CD4-positive, alpha-beta T cell (primary cell): ENCODE data around the gene C20orf96. TPM values are rescaled to one million over a fixed set of nuclear protein-coding genes. Genes with fewer than 3 reads are reported as not detected.
A peak's percentile ranks its signal among the peaks of the same experiment; 100 is the strongest.

Source experiments
- ATAC-seq: fragments of 200-7000 bp; cut with Tn5 transposase; one replicate; pipeline ENCODE4 v1.10.0; 2022; ENCODE audit warnings: mild to moderate bottlenecking; ENCODE audit not compliant: poor library complexity
- CTCF ChIA-PET: fragments of 350-600 bp; sonication (Branson Sonifier 250); formaldehyde crosslinking; loops from one replicate; lab custom pipeline; 2021; ENCODE audit warnings: antibody characterized with exemption, inconsistent platforms; lab: Charles Lee
- POLR2A ChIA-PET: fragments of 350-600 bp; sonication (Branson Sonifier 250); formaldehyde crosslinking; loops from one replicate; lab custom pipeline; 2021; ENCODE audit warnings: antibody characterized with exemption, inconsistent platforms; lab: Charles Lee
- DNase-seq, 14 experiments: peaks; one replicate each; pipeline ENCODE4 v3.0.0-alpha.2; 2013 to 2020; ENCODE audit warnings: mixed read lengths in 2 of 14
- H3K27ac ChIP-seq, 2 donors: one replicate each; pipeline versions ENCODE4 v1.5.1 to v1.7.0; 2013; ENCODE audit warnings: low read length in 2 of 2, low read depth in 1 of 2, mild to moderate bottlenecking in 1 of 2
- H3K27me3 ChIP-seq, 2 experiments: 1 replicate in 1 of 2; 2 replicates in 1 of 2; pipeline versions ENCODE4 v1.6.1 to v1.7.0; 2013; ENCODE audit warnings: low read length in 2 of 2, control low read depth in 1 of 2, mild to moderate bottlenecking in 1 of 2, moderate library complexity in 1 of 2; ENCODE audit not compliant: insufficient read depth in 2 of 2, control insufficient read depth in 1 of 2
- H3K36me3 ChIP-seq: one replicate; pipeline ENCODE4 v1.6.1; 2013; ENCODE audit warnings: low read length, control low read depth; ENCODE audit not compliant: insufficient read depth
- H3K4me1 ChIP-seq: one replicate; pipeline ENCODE4 v1.6.1; 2013; ENCODE audit warnings: low read length, control low read depth; ENCODE audit not compliant: insufficient read depth
- H3K4me3 ChIP-seq: one replicate; pipeline ENCODE4 v1.5.1; 2013; ENCODE audit warnings: mild to moderate bottlenecking, low read length, moderate library complexity
- H3K9me3 ChIP-seq, 2 experiments: 1 replicate in 1 of 2; 2 replicates in 1 of 2; pipeline versions ENCODE4 v1.6.1 to v1.7.0; 2013; ENCODE audit warnings: low read length in 2 of 2, mild to moderate bottlenecking in 2 of 2, control low read depth in 1 of 2, moderate library complexity in 1 of 2; ENCODE audit not compliant: control insufficient read depth in 1 of 2, insufficient read depth in 1 of 2
- H3K27ac Mint-ChIP-seq: one replicate; pipeline ENCODE4 v1.8.0; 2020; ENCODE audit warnings: mixed read lengths
- H3K27me3 Mint-ChIP-seq: one replicate; pipeline ENCODE4 v1.8.0; 2021; ENCODE audit warnings: mixed read lengths
- H3K36me3 Mint-ChIP-seq: one replicate; pipeline ENCODE4 v1.8.0; 2021; ENCODE audit warnings: low read depth, mixed read lengths
- H3K4me1 Mint-ChIP-seq: one replicate; pipeline ENCODE4 v1.8.0; 2021; ENCODE audit warnings: low read depth, mixed read lengths
- H3K4me3 Mint-ChIP-seq: one replicate; pipeline ENCODE4 v1.8.0; 2020; ENCODE audit warnings: mild to moderate bottlenecking, mixed read lengths
- H3K9me3 Mint-ChIP-seq: one replicate; pipeline ENCODE4 v1.8.0; 2020; ENCODE audit warnings: mixed read lengths
- intact Hi-C, 2 experiments: fragments of 100-400 bp; cut with DNase I in 1 of 2; cut with micrococcal nuclease in 1 of 2; formaldehyde crosslinking; loops; one replicate each; pipeline versions ENCODE4 v1.15.1 to v1.9.0; 2023 to 2025; cut with DNase I, micrococcal nuclease
- total RNA-seq, 174 experiments: library from RNA in 2 of 174; stranded (reverse) in 2 of 174; gene quantifications; one replicate each; pipeline ENCODE4 v1.2.3 and lab custom pipeline; 2021 to 2026
- TF ChIP-seq, protein P1 (sequence below): fragments of 200-600 bp; IDR thresholded peaks from one replicate; pipeline ENCODE4 v1.8.0; 2022; ENCODE audit warnings: antibody characterized with exemption, mild to moderate bottlenecking

C20orf96 gene
- total RNA-seq, 2 experiments from 2014 or later: 2.4 to 3.3 TPM

DNA sequence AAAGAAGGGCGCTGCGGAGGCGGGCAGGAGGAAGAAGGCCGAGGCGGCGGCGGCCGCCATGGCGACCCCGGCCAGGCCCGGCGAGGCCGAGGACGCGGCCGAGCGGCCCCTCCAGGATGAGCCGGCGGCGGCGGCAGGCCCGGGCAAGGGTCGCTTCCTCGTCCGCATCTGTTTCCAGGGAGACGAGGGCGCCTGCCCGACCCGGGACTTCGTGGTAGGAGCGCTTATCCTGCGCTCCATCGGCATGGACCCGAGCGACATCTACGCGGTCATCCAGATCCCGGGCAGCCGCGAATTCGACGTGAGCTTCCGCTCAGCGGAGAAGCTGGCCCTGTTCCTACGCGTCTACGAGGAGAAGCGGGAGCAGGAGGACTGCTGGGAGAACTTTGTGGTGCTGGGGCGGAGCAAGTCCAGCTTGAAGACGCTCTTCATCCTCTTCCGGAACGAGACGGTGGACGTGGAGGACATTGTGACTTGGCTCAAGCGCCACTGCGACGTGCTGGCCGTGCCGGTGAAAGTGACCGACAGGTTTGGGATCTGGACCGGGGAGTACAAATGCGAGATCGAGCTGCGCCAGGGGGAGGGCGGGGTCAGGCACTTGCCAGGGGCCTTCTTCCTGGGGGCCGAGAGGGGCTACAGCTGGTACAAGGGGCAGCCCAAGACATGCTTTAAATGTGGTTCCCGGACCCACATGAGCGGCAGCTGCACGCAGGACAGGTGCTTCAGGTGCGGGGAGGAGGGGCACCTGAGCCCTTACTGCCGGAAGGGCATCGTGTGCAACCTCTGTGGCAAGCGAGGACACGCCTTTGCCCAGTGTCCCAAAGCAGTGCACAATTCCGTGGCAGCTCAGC lies 7.6 kb upstream of the C20orf96 start:
- peaks cover 30% of the 10 kb centered on the region for H3K36me3 Mint-ChIP-seq
- H3K27ac Mint-ChIP-seq: peak overlapping the region; percentile 97
- Histone ChIP-seq H3K9me3 (no peaks in the 10 kb centered on the region), H3K27me3 (no peaks in the 10 kb centered on the region), H3K4me1 (peaks cover 30% of the 10 kb centered on the region), H3K4me3 (peak overlapping the region; percentile 93), H3K27ac (peak overlapping the region; percentile 76 to 78), H3K36me3 (peaks cover 16% of the 10 kb centered on the region)
- ATAC-seq: peak; percentile 32
- peak overlapping the region; percentile 98 for H3K4me3 Mint-ChIP-seq
- DNase-seq: peak; percentile 14 to 75 (median 33)
- no peaks in the 10 kb centered on the region for H3K27me3 Mint-ChIP-seq
- intact Hi-C loops: loop anchor here (1.0 to 5.0 kb wide), 2 partner anchors 27 to 244 kb away; partner anchors contain the start of genes SOX12 (in 2 of the 2) and CSNK2A1 (in 1 of the 2)
- H3K4me1 Mint-ChIP-seq: peaks cover 47% of the 10 kb centered on the region
- ChIA-PET POLR2A (interaction anchor here (0.8 to 6.2 kb wide), 10 partner anchors 11 to 246 kb away, joined by 3 to 114 read pairs (median 5); partner anchors contain the start of genes CSNK2A1, DEFB129 and SOX12), CTCF (interaction anchor here (1.0 to 2.6 kb wide), 3 partner anchors 26 to 33 kb away, joined by 3 to 20 read pairs (median 5); no protein-coding TSS in a partner anchor)
- no peaks in the 10 kb centered on the region for H3K9me3 Mint-ChIP-seq
- TF ChIP-seq, protein P1, sequence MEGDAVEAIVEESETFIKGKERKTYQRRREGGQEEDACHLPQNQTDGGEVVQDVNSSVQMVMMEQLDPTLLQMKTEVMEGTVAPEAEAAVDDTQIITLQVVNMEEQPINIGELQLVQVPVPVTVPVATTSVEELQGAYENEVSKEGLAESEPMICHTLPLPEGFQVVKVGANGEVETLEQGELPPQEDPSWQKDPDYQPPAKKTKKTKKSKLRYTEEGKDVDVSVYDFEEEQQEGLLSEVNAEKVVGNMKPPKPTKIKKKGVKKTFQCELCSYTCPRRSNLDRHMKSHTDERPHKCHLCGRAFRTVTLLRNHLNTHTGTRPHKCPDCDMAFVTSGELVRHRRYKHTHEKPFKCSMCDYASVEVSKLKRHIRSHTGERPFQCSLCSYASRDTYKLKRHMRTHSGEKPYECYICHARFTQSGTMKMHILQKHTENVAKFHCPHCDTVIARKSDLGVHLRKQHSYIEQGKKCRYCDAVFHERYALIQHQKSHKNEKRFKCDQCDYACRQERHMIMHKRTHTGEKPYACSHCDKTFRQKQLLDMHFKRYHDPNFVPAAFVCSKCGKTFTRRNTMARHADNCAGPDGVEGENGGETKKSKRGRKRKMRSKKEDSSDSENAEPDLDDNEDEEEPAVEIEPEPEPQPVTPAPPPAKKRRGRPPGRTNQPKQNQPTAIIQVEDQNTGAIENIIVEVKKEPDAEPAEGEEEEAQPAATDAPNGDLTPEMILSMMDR: no peak

DNA sequence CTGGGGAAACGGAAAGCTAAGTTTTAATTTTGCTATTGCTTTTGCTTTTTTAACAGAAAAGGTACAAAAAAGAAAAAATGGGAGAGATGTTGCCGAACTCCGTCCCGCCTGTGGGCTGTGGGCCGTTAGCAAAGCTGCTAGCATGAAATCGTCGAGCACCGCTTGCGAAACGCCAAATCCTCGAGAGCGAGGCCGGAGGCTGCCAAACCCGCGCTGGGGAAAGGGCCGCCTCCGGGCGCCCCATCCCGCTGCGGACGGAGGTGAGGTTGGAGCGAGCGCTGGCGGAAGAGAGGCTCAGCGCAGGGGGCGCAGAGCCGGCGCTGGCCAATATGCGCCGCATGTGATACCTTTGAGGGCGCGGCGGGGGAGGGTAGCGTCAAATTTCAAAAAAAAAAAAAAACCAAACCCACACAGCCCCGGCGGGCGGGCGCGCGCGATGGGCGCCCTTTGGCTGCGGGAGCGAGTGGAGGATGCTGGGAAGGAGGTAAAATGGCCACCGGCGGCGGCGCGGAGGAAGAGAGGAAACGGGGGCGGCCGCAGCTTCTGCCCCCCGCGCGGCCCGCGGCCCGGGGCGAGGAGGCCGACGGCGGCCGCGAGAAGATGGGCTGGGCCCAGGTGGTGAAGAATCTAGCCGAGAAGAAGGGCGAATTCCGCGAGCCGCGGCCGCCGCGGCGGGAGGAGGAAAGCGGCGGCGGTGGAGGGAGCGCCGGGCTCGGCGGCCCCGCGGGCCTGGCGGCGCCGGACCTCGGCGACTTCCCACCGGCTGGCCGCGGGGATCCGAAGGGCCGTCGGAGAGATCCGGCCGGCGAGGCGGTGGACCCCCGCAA lies 6.8 kb upstream of the C20orf96 start, which contains the start of gene ZCCHC3:
TSS of gene ZCCHC3 (plus strand) at position 473 of the 827 bp plus-strand sequence. CDS start at position 490, 17 bp downstream.
- POLR2A ChIA-PET: interaction anchor here (0.6 to 6.2 kb wide), 12 partner anchors 12 to 247 kb away, joined by 3 to 114 read pairs (median 5); partner anchors contain the start of genes CSNK2A1, DEFB129, SOX12 and TRIB3
- CTCF ChIA-PET: interaction anchor here (0.7 to 2.6 kb wide), 4 partner anchors 27 to 34 kb away, joined by 3 to 20 read pairs (median 6); no protein-coding TSS in a partner anchor

More for the DNA sequence above, 6.8 kb upstream of the C20orf96 start, which contains the start of gene ZCCHC3:
- DNase-seq (peak; percentile 68 to 93 (median 80)), ATAC-seq (peak; percentile 86)
- H3K4me1 Mint-ChIP-seq: peaks cover 47% of the 10 kb centered on the region
- peak within 1 kb of the TSS; percentile 100 for H3K4me3 Mint-ChIP-seq
- no peaks in the 10 kb centered on the region for H3K27me3 ChIP-seq
- no peaks in the 10 kb centered on the region for H3K9me3 ChIP-seq
- H3K27me3 Mint-ChIP-seq: no peaks in the 10 kb centered on the region
- TF ChIP-seq, protein P1: no peak
- H3K36me3 ChIP-seq: peaks cover 16% of the 10 kb centered on the region
- H3K27ac ChIP-seq: peak within 1 kb of the TSS; percentile 76 to 78
- peaks cover 30% of the 10 kb centered on the region for H3K36me3 Mint-ChIP-seq
- H3K4me3 ChIP-seq: peak within 1 kb of the TSS; percentile 93
- peaks cover 30% of the 10 kb centered on the region for H3K4me1 ChIP-seq
- peak within 1 kb of the TSS; percentile 98 for H3K27ac Mint-ChIP-seq
- intact Hi-C loops: loop anchor here (1.0 to 5.0 kb wide), 2 partner anchors 28 to 245 kb away; partner anchors contain the start of genes SOX12 (in 2 of the 2) and CSNK2A1 (in 1 of the 2)
- no peaks in the 10 kb centered on the region for H3K9me3 Mint-ChIP-seq
